CD4-positive, alpha-beta T cell treated with Interleukin-2 at 100 ng/mL for 4 hours (primary cell): ENCODE results near the gene KCNK3.
A peak's percentile ranks its signal among the peaks of the same experiment; 100 is the strongest.
"Not testable (repeated sequence)": the region's sequence is repeated elsewhere in the genome, so short reads cannot be mapped to it uniquely, and the experiment has no call there.

Experiments used
- DNase-seq: peaks from one replicate; pipeline ENCODE4 v3.0.0-alpha.2; 2020; ENCODE audit warnings: low spot score

The KCNK3 gene

GRCh38 chr2:26756337-26756736 is 63.8 kb downstream of the KCNK3 start:
- no peak for DNase-seq

- DNase-seq = peak; percentile 10
These were observed 65.6 kb downstream of the KCNK3 start for GRCh38 chr2:26757873-26758789.

GRCh38 chr2:26758790-26759321 is 66.3 kb downstream of the KCNK3 start:
- no peak for DNase-seq

DNA sequence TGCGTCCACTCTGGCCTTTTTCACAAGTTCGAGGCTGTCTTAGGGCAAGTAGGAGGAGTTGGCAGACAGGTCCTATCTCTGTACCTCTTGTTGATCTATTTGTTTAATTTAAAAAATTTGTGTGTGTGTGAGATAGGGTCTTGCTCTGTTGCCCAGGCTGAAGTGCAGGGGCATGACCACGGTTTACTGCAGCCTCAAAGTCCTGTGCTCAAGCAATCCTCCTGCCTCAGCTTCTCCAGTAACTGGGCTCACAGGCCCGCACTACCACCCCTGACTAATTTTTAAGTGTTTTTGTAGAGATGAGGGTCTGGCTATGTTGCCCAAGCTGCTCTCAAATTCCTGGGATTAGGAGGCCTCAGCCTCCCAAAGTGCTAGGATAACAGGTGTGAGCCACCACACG is 67.3 kb downstream of the KCNK3 start:
- no peak for DNase-seq

- not testable (repeated sequence) for DNase-seq
These were observed 68.5 kb downstream of the KCNK3 start for GRCh38 chr2:26760991-26761390.

DNA sequence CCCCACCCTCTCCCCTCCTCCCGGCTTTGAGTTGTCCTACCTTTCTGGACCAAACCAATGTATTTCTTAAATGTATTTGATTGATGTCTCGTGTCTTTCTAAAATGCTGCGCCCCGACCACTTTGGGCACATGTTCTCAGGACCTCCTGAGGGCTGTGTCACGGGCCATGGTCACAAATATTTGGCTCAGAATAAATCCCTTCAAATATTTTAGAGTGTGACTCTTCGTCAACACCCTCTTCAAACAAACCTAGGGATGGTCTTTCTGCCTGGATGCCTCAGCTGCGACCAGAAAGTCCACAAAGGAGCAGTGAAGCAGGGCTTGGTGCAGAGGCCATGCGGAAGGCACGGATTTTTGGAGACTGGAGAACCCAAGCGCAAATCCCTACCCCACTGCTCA is 70.5 kb downstream of the KCNK3 start:
- no peak for DNase-seq

- peak; percentile 76 for DNase-seq
These were observed 71.8 kb downstream of the KCNK3 start, which contains the start of gene SLC35F6 for GRCh38 chr2:26764078-26764887. TSS of gene SLC35F6 (plus strand) at chr2:26764284. CDS start at chr2:26764350, 66 bp downstream.

DNA sequence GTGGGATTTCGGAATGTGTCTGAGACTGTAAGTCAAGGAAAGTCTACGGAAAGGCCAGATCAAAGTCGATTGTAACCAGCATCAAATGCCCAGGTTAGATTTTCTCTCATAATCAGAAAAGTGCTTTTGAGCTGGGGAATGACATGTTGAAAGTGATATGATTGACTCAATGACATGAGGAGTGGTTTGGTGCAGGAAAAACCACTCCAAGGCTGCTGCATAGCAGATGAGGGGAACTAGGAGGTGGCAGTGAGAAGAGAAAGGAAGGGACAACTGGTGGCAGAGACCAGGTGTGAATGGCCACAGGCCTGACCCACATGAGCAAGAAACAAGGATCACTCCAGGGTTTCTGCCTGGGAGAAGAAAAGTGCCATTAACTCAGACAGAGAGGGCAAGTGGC is 72.4 kb downstream of the KCNK3 start:
- no peak for DNase-seq

DNA sequence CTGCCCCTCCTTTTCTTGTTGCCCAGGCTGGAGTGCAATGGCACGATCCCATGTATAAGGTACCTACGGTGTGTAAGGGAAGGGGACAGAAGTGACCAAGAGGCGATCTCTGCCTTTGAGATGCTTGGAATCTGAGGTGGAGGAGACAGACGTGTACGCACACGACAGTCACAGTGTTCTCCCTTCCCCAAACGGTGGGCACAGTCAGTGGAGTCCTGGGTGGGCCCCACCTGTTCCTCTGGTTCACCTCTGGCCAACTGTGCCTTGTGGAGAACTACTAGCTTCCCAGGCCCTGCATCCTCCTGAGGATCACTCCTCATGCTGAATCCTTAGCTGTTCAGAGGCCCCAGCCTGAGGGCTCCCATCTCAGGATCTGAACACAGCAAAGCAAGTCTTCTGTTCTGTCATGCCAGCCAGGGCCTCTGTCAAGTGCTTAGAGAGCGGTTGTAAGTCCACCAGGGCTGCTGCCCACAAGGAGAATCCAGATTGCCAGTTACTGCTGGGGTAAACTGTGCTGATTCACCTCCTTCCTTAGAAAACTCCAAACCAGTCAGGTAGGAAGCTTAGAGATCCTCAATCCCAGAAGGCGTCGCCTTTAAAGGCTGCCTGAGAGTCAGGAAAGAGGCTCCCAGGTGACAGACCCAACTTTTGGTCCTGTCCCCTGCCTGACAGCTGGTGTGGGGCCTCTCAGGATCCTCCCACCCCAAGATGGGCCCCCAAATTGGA is 73.1 kb downstream of the KCNK3 start:
- DNase-seq = no peak

DNA sequence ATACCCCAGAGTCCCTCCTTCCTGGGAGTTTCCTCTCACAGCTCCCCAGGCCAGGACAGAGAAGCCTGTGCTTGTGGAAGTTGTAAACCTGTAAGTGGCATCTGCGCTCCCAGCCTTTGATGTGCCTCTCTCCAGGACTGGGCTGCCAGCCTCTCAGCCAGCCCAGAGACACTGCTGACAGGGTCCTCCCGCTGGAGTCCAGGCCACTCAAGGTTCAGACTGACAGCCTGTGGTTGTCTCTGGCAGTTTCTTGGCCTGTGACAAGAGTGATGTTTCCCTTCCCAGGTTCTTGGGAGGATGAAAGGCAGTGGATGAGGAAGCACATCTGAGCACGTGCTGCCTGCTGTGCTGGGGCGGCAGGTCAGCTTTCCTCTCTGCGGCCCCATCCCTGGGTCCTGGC is 74.6 kb downstream of the KCNK3 start:
- DNase-seq = no peak

- no peak for DNase-seq
These were observed 75.5 kb downstream of the KCNK3 start for GRCh38 chr2:26767894-26768487.

GRCh38 chr2:26768759-26769088 is 76.2 kb downstream of the KCNK3 start:
- DNase-seq = no peak

- DNase-seq = peak; percentile 26
These were observed 76.7 kb downstream of the KCNK3 start for GRCh38 chr2:26769089-26769761.

- DNase-seq = peak; percentile 12
These were observed 78.6 kb downstream of the KCNK3 start for GRCh38 chr2:26770986-26771586.

GRCh38 chr2:26772064-26773001 is 79.8 kb downstream of the KCNK3 start:
- peak; percentile 22 for DNase-seq

- DNase-seq = no peak
These were observed 83.8 kb downstream of the KCNK3 start for GRCh38 chr2:26776195-26776800.

DNA sequence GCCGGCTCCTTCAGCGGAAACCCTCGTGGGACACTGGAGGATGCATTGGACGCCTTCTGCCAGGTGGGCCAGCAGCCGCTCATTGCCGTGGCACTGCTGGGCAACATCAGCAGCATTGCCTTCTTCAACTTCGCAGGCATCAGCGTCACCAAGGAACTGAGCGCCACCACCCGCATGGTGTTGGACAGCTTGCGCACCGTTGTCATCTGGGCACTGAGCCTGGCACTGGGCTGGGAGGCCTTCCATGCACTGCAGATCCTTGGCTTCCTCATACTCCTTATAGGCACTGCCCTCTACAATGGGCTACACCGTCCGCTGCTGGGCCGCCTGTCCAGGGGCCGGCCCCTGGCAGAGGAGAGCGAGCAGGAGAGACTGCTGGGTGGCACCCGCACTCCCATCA is 85.6 kb downstream of the KCNK3 start:
- no peak for DNase-seq

DNA sequence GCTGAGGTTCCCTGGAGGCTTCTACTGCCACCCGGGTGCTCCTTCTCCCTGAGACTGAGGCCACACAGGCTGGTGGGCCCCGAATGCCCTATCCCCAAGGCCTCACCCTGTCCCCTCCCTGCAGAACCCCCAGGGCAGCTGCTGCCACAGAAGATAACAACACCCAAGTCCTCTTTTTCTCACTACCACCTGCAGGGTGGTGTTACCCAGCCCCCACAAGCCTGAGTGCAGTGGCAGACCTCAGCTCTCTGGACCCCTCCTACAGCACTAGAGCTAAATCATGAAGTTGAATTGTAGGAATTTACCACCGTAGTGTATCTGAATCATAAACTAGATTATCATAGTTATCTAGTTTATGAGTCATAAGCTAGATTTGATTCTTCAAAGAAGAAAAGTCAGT is 86.0 kb downstream of the KCNK3 start:
- no peak for DNase-seq

GRCh38 chr2:26780203-26780760 is 87.8 kb downstream of the KCNK3 start:
- no peak for DNase-seq
